22Rv1 (cell line): ENCODE measurements around the gene LMNB1.
"Not testable (repeated sequence)": the region's sequence is repeated elsewhere in the genome, so short reads cannot be mapped to it uniquely, and the experiment has no call there.

Source experiments
- CTCF ChIP-seq: fragments of 450-650 bp; IDR thresholded peaks from 2 replicates; pipeline ENCODE4 v1.5.1; 2017; ENCODE audit warnings: mild to moderate bottlenecking
- ZFX ChIP-seq: fragments of 450-650 bp; IDR thresholded peaks from 2 replicates; pipeline ENCODE4 v1.6.1; 2017; ENCODE audit warnings: antibody characterized with exemption, borderline replicate concordance

GRCh38 chr5:126793648-126794047 is 16.7 kb downstream of the LMNB1 start:
- TF ChIP-seq CTCF, ZFX: not testable (repeated sequence)
